OCI-LY3 (cell line): ENCODE results near the gene MOB1B.

Source experiments
- EZH2phosphoT487 ChIP-seq: fragments of 200-600 bp; shearing (Covaris generic); IDR thresholded peaks from 2 replicates; pipeline ENCODE4 v1.6.1; 2018; ENCODE audit warnings: antibody characterized with exemption, mixed run types, low read depth
- TF ChIP-seq, protein P1 (sequence below): fragments of 200-600, 300-600 bp; sonication (generic); IDR thresholded peaks from 2 replicates; pipeline ENCODE4 v1.5.1; 2014; ENCODE audit warnings: antibody characterized with exemption, low read length, low read depth

DNA sequence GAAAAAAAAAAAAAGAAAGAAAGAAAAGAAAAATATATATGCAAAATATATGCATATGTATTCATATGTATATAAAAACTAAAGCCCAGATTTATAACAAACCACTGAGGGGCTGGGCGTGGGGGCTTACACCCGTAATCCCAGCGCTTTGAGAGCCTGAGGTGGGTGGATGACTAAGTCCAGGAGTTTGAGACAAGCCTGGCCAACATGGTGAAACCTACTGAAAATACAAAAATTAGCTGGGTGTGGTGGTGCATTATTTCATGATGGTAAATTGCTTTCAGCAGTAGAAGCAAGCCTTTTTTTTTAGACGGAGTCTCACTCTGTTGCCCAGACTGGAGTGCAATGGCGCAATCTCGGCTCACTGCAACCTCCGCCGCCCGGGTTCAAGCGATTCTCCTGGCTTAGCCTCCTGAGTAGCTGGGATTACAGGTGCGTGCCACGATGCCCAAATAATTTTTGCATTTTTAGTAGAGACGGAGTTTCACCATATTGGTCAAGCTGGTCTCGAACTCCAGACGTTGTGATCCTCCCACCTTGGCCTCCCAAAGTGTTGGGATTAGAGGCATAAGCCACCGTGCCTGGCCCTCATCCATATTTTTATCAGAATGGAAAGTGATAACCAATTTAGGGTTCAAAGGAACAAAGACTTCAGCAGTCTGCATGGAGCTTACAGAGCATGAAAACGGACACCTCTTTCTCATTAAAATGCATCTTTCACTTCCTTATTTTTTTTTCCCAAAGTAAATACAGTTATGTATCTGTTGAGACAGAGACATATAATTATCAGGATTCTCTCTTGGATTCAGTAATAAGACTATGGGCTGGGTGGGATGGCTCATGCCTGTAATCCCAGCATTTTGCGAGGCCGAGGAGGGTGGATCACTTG, 27.7 kb upstream of the MOB1B start:
- no peak for TF ChIP-seq EZH2phosphoT487
- TF ChIP-seq, protein P1, sequence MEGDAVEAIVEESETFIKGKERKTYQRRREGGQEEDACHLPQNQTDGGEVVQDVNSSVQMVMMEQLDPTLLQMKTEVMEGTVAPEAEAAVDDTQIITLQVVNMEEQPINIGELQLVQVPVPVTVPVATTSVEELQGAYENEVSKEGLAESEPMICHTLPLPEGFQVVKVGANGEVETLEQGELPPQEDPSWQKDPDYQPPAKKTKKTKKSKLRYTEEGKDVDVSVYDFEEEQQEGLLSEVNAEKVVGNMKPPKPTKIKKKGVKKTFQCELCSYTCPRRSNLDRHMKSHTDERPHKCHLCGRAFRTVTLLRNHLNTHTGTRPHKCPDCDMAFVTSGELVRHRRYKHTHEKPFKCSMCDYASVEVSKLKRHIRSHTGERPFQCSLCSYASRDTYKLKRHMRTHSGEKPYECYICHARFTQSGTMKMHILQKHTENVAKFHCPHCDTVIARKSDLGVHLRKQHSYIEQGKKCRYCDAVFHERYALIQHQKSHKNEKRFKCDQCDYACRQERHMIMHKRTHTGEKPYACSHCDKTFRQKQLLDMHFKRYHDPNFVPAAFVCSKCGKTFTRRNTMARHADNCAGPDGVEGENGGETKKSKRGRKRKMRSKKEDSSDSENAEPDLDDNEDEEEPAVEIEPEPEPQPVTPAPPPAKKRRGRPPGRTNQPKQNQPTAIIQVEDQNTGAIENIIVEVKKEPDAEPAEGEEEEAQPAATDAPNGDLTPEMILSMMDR: no peak
